Measurements from ENCODE around the gene FGGY.
"Not testable (repeated sequence)": the region's sequence is repeated elsewhere in the genome, so short reads cannot be mapped to it uniquely, and the experiment has no call there.

Gene FGGY

DNA sequence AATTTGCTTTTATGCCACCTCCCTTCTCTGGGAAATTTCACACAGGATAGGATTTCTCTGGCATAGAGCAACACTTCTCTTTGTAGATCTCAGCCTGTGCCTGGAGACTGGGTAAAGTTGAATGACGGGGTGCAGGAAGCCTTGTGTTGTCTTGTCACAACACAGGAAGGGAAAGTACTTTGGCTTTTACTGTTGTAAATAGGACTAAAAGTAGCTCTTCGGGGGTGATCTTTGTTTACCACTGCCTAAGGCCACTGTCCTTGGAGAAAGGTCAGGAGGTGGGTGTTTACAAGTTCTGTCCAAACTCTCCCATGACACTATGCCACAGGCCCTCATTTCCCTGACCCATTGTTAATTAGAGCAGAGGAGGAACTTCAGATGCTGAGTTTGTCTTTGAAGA is 139.7 kb downstream of the FGGY start:
- no peak for DNase-seq

DNA sequence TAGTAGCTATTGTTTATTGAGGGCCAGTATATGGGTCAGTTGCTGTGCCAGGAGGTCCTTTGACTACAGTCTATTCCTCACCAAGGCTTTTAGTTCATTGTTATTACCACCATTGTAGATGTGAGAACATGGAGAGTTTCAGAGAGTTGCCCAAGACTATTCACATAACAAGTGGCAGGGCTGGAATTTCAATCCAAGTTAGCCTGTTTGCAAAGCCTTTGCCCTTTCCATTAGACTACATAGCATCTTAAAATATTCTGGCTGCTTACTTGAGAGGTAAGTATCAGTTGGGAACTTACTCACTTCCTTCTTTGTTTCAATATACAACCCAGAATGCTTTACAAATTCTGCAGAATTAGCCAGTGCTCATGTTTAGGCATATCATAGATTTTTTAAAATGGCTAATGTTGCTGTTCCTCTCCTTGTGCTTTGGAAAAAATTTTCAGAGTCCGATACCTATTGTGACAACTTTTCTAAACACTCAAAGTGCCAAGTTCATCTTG is 141.2 kb downstream of the FGGY start:
- no peak for DNase-seq

DNA sequence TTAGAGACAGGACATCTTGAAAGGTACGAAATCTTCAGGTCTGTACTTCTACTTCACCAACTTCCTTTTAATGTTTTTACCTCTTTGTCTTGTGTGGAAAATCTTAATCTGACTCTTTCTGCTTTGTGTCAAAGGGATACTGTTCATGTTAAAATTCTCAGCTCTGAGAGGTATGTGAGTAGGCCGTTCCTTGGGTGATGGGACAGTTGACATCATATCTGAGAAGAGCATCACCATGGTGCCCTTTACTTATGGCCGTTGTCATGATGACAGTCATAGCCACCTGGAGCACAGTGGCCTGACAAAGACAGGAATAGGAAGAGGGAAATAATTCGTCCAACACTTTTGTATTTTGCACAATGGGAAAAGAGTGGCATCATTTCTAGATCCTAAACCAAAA is 145.6 kb downstream of the FGGY start:
- no peak for DNase-seq

DNA sequence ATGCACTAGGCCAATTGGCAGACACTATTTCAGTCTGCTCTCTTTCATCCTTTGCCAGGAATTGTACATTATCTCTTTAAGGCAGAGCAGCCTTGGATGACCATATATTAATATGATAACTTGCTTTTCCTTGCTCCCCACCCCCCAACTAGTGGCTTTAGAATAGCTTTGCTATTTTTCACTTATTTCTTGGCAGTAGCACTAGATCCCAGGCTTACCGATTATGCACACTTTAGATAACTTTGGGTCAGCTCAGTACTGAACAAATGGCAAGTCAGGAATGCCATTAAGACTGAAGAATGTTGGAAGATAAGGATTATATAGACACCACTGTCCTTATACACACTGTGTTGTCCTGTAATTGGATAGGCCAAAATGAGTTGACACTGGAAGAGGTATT is 146.4 kb downstream of the FGGY start:
- no peak for DNase-seq

DNA sequence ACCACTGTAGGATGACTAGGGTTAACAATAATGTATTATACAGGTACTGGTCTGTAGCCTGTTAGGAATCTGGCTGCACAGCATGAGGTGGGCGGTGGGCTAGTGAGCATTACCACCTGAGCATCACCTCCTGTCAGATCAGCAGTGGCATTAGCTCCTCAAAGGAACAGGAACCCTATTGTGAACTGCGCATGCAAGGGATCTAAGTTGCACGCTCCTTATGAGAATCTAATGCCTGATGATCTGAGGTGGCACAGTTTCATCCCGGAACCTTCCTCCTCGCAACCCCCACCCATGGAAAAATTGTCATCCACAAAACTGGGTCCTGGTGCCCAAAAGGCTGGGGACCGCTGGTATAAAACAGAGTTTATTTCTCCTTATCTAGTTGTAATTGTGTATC is 147.6 kb downstream of the FGGY start:
- no peak for DNase-seq

DNA sequence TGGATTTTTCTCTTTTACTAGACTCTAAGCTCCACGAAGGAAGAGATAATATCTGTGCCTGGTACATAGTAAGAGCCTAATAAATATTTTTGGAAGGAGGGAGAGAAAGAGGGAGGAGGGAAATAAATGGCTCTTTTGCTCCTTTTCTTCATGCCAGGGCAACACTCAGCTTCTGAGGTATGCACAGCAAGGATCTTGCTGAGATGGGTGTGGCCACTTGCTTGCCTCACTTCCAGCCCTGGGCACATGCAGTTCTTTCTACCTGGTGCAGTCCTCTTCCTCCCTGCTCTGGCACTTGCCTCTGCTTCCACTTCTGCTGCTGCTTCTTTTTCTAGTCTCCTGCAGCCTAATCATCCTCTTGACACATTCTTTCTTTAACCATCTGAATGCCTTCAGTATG is 148.1 kb downstream of the FGGY start:
- no peak for DNase-seq

DNA sequence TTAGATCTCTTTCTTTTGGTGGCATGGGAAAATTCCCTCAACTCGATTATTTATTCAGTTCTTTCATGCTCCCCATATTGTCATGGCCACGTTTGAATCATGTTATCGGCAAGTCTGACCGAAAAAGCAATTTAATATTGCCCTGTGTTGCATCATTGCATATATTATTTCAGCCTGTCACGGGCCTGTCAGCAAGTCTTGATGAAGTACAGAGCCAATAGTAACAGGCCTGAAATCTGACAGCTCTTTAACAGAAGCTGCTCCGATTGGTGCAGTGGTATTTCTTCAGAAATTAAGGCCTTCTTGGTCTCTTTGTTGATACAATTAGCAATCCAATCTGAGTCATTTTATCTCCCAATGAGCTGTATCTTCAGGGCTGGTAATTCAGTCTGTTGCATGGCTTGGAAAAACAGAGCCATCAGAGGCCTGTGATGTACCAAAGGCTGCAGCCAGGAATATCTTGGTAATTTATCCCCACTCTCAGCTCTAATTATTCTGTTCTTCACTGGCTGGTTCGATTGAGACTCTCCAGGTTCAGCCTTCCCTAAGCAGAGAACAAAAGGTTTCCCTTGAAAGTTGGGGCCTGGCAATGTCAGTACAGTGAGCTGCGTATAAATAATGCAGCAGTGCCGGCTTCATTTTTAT is 149.5 kb downstream of the FGGY start:
- no peak for DNase-seq

DNA sequence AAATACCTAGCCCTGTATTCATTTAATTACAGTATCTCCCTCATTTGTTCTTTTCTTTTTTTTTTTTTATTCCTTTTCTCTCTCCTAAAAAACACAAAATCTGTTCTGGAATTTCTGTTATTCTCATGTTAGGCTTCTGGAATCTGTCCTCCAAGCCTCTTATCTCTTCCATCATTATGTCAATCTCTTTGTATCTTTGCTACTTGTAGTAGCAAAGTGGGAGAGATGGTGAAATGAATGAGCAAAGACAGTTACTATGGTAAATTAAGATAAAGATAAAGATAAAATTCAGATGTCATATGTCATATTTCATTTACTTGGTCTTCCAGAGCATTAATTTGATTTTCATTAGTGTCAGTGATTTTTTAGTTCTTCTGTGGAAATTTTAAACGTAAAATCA is 155.1 kb downstream of the FGGY start:
- no peak for DNase-seq

DNA sequence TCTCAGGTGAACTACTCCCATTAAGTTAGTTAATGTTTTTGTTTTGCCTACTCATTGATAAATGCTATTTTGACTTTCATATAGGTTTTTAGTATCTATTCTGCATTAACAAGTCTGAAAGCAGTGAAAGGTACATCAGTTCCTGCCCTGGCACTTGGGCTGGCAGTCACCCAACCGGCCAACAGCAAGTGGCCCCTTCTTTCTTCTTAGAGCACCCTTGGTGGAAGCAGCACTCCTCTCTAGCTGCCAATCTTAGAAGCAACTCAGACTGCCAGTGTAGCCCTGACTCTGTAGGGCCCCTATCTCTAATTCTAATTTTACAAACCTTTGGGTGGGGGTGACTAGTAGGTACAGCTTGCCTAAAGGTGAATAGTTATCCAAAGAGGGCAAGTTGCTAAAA is 155.7 kb downstream of the FGGY start:
- no peak for DNase-seq

DNA sequence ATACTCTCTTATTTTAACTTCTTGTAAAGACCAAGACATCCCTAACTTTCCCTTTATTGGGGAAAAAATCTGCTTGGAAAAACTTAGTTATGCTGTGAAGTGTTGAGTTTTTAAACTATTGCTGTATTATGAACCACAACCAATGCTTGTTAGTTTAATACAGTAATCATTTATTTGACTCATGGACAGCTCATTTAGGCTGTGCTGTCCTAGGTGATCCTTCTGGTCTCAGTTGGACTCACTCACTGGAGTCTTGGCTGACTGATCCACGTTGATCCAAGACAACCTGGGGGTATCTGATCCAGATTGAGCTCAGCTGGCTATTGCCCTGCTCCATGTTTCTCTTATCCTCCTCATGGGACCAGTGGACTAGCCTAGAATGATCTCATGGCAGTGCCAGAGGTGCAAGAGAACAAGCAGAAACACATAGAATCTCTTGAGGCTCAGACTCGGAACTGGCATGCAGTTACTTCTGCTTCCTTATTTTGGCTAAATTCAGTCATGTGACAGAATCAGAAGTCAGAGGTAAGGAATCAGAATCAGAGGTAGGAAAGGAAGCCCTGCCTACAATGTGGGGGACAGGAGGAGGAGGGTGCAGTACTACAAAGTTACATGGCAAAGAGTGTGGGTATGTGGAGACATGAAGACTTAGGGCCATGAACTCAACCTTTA is 156.5 kb downstream of the FGGY start:
- no peak for DNase-seq

DNA sequence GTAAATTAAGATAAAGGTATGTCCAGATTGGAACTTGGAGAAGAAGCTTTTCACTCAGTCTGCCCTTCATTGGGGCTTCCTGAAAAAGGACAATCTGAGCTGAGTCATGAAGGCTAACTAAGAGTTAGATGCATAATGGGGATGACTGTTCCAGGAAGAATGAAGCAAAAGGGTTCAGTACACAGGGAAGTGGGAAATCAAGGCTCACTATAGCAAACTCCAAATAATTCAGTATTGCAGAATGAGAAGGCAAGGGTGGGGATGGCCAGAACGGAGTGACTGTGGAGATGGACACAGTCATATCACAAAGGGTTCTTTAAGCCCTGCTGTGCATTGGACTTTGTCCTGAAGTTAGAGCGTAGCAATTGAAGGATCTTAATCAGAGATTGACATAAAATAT is 158.3 kb downstream of the FGGY start:
- DNase-seq, result no peak

DNA sequence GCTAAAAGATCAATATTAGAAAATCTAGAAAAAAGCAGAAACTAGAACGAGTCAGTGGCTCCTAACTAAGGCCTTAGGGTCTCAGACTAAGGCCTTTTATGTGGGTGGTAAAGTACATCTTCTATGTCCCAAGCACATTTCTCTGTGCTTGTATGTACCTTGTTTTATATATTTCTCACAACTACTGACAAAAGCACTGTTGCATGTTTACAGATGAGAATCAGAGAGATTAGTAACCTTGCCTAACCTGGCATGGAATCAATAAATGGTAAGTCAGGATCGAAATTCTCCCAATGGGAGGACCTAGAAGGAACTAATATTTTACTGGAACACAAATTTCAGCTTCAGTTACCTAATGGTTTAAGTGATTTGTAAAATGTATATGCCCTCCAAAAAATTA is 160.9 kb downstream of the FGGY start:
- DNase-seq, result no peak

DNA sequence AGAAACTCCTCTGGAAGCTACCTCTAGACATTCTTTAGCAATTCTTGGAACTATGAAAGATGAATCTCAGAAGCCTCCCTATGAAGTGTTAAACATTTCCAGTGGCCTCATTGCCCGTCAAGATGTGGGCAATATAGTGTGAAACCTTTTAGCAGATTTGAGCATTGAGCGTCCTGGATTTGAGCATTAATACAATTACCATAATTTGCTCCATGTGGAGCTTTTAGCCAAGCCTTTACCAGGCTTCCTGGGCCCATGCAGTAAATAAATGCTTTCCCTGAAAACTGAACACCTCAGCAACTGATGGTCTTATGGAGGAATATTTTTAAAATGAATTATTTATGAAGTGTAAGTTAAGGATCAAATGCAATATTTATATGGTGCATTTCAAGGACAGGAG is 162.0 kb downstream of the FGGY start:
- DNase-seq, result no peak

DNA sequence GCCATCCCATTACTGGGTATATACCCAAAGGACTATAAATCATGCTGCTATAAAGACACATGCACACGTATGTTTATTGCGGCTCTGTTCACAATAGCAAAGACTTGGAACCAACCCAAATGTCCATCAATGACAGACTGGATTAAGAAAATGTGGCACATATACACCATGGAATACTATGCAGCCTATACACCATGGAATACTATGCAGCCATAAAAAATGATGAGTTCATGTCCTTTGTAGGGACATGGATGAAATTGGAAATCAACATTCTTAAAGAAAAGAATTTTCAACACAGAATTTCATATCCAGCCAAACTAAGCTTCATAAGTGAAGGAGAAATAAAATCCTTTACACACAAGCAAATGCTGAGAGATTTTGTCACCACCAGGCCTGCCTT is 166.0 kb downstream of the FGGY start:
- not testable (repeated sequence) for DNase-seq

DNA sequence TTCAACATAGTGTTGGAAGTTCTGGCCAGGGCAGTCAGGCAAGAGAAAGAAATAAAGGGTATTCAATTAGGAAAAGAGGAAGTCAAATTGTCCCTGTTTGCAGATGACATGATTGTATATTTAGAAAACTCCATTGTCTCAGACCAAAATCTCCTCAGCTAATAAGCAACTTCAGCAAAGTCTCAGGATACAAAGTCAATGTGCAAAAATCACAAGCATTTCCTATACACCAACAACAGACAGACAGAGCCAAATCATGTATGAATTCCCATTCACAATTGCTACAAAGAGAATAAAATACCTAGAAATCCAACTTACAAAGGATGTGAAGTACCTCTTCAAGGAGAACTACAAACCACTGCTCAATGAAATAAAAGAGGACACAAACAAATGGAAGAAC is 168.6 kb downstream of the FGGY start:
- not testable (repeated sequence) for DNase-seq

DNA sequence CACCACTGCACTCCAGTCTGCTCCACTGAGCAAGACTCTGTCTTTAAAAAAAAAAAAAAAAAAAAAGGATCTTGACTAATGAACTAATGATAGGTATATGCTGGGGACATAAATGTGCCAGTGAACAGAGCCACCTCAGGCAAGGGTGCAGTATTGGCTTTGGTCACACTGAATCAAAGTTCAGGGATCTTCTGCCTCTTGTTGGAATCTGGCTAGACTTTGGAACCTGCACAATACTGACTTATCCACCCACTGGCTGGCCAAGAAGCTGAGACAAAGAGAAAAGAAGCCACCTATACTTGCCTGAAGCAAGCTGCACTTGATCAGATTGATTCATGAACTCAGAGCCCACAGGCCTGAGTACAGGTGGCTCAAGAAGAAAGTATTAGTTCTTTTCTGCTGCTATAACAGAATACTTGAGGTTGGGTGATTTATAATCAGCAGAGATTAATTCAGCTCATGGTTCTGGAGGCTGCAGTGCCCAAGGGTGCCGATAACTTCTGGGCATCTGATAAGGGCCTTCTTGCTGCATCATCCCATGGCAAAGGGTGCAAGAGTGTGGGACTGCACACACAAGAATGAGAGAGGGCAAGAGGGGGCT is 172.0 kb downstream of the FGGY start:
- no peak for DNase-seq

DNA sequence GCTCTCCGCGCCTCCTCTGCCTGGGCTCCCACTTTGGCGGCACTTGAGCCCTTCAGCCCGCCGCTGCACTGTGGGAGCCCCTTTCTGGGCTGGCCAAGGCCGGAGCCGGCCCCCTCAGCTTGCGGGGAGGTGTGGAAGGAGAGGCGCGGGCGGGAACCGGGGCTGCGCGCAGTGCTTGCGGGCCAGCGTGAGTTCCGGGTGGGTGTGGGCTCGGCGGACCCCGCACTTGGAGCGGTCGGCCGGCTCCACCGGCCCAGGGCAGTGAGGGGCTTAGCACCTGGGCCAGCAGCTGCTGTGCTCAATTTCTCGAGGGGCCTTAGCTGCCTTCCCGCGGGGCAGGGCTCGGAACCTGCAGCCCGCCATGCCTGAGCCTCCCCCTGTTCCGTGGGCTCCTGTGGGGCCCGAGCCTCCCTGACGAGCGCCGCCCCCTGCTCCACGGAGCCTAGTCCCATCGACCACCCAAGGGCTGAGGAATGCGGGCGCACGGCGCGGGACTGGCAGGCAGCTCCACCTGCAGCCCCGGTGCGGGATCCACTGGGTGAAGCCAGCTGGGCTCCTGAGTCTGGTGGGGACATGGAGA is 175.2 kb downstream of the FGGY start:
- not testable (repeated sequence) for DNase-seq

DNA sequence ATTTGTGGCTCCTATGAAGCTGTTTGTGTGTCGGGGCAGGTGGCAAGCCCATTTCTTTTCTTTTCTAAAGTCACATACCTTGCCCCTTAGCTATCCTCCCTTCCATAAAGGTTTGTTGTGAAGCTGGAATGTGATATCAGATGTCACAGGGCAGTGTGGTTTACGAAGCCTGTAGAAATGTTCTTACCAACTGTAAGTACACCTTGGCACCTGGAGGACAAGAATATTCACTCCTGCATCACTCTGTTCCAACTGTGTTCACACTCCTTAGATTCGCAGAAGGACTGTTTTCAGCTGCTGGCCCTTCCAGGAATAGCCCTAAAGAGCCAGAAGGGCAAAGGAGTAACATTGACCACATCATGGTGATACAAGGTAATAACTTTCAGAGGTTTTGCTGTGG is 176.9 kb downstream of the FGGY start:
- DNase-seq, result no peak

DNA sequence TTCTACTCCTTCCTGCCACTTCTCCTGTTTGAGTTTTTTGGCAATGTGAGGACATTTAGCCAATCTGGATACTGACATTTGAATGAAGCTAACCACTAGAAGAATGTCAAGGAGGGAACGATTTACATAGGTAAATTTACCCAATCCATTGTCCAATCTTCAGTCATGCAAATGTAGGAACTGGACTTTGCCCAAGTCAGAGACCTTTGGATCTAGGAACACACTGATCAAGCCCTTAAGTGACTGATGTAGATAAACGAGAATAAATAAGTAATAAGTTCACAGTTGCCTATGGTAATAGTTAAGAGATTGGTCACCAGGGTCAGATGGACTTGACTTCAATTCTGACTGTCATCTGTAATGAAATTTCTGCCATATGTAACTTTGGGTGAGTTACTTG is 177.6 kb downstream of the FGGY start:
- no peak for DNase-seq

DNA sequence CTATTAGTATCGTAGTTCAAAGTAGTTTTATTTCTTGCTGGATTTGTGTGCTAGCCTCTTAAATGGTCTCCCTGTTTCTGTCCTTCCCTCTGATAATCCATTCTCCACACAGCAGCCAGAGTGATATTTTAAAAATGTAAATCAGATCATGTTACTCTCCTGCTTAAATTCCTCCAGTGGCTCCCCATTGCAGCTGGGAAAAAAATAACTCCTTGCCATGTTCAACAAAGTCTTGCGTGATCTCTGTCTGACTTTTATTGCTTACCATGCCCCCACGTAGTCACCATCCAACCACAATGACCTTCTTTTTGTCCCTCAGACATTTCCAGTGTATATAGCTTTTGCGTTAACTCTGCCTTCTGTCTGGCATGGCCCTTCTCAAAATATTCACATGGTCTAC is 178.8 kb downstream of the FGGY start:
- no peak for DNase-seq

DNA sequence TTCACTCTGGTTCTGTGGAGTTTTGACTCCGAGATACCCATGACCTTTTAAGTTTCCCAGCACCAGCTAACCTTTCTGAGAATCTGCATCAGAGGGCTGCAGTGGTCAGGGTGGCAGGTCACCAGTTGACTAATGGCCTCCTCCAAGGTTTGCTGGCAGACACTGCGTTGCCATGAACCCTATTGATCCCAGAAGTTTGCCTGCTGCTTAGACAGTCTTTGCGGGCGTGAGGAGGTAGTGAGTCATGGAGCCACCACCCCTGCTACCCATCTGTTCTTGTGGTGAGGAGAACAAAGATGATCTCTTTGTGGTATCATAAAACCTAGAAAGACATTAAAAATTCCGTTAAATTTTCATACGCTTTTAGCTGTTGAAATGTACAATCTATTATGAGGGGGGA is 180.4 kb downstream of the FGGY start:
- DNase-seq, result peak in 2 of 56 donors; percentile 2 to 10

DNA sequence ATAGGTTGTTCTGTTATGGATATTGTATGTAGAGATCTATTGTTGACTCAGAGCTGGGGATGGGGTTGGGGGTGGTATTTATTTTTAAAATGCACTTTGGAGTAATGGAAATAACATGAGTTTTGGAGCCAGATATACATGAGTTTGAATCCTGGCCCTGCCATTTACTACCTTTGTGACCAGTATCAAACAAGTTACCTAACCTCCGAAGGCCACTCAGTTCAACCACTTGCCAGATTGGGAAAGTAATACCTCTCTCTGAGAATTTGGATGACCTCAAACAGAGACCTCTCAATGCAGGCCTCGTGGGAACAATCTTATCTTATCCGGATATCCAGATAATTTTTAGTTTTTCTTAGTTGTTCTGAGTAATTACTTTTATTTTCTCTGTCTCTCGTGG is 181.0 kb downstream of the FGGY start:
- no peak for DNase-seq

DNA sequence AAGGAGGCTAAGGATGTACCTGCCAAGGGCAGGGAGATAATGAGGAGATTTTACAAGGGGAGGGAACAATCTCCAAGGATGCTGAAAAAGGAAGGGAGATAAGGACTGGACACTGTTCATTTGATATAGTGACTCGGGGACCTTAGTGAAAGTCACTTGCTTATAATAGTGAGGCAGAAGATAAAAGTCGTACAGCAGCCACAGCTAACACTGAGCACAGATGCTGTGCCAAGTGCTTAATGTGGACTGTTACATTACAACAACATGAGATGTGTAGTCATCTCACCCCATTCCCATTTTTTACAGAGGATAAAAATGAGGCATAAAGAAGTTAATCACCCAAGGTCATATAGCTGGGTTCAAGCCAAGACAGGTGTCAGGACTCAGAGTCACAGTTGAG is 181.9 kb downstream of the FGGY start:
- no peak for DNase-seq

All from amygdala (tissue), 56 donors.